ENCODE results near the gene ABI1.
"Not testable (repeated sequence)": the region's sequence is repeated elsewhere in the genome, so short reads cannot be mapped to it uniquely, and the experiment has no call there.

ABI1 gene

DNA sequence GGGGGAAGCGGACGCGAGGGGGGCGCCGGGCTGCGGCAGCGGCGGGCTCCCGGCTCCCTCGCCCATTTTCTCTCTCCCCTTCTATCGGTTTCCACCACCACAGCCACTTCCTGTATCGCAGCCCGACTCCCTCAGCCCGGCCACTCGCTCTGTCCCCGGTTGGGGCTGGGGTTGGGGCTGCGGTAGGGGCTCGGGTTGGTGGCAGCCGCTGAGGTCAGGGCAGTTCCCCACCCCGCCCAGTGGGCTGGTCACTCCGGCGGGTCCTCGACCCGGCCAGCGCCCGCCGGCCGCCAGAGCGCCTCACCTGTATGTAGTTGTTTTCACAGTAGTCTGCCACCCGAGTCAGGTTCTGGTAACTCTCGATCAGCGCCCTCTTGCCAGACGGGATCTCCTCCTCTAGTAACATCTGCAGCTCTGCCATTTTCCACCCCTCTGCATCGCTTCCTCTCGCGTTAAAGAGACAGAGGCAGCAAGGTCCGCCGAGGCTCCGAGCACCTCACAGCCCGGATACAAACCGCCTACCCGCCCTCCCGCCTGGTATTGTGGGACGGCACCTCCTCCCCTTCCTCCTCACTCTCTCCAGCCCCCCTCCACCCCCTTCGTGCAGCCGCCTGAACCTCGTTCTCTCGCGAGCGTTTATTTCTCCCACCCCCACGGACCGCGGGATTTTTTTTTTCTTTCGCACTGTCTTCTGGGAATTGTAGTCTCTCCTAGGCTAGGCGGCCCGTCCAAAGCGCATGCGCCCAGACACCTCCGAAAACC is at the start of gene ABI1:
Gene ABI1, minus strand, starts transcription at position 516 of the 762 bp plus-strand sequence. Its CDS starts 95 bp downstream, at position 421.
- DNase-seq (ENCODE audit: low spot score), result peak; percentile 97

DNA sequence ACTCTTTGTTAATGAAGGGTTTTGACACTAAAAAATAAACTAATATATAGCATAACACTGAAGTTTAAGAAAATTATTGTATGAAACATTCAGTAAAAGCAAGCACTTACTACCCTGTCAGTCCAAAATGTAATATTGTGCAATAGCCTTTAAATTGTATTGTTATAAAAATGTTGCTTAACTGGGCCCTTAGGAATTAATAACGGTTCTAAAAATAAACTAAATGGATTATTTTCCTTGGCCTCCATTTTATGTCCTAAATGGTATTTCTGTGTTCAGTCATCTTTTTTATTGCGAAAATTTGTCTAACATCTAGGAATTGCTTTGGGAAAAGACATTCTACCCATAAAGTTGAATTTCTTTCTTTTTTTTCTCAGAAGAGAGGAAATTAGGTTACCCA is 49.0 kb upstream of the ABI1 start:
- DNase-seq (ENCODE audit: low spot score), result no peak

DNA sequence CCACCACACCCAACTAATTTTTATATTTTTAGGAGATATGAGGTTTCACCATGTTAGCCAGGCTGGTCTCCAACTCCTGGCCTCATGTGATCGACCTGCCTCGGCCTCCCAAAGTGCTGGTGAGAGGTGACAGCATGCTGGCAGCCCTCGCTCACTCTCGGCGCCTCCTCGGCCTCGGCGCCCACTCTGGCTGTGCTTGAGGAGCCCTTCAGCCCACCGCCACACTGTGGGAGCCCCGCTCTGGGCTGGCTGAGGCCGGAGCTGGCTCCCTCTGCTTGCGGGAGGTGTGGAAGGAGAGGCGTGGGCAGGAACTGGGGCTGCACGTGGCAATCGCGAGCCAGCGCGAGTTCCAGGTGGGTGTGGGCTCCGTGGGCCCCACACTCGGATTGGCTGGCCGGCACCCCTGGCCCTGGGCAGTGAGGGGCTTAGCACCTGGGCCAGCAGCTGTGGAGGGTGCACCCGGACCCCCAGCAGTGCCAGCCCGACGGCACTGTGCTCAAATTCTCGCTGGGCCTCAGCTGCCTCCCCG is 44.6 kb upstream of the ABI1 start:
- DNase-seq (ENCODE audit: low spot score), result not testable (repeated sequence)

DNA sequence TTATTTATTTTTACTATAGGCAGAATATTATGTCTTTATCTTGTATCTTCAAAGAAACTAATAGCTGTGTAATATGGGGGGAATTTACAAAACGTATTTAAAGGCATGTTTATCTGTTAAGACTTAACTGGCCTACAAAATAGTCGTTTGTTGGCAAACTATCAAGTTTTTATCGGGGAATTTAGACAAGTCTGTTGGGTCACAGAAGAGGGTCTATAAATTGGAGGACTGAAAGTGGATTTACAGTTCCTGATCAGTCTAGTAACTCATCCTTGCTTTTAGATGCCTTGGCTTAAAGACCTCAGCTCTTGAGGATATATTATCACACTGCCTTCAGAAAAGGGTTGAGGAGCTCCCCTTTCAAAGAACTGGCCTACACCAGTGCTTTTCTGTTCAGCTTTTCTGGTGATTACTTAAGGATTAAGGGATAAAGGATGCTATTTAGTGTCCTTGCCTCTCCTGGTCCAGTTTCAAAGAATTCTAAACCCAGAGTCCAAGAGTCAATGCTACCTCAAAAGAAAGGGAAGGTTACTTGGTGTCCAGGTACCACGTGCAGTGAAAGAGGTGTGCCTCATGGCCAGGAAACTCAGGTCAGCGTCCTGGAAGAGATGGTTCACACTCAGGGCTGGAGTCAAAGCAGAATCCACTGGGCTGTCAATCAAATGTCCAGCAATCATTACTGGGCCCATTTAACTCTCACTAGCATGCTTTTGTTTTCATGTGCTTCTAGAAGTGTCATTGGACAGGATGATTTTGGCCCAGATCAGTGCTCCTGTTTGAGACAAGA is 42.9 kb upstream of the ABI1 start:
- no peak for DNase-seq (ENCODE audit: low spot score)

DNA sequence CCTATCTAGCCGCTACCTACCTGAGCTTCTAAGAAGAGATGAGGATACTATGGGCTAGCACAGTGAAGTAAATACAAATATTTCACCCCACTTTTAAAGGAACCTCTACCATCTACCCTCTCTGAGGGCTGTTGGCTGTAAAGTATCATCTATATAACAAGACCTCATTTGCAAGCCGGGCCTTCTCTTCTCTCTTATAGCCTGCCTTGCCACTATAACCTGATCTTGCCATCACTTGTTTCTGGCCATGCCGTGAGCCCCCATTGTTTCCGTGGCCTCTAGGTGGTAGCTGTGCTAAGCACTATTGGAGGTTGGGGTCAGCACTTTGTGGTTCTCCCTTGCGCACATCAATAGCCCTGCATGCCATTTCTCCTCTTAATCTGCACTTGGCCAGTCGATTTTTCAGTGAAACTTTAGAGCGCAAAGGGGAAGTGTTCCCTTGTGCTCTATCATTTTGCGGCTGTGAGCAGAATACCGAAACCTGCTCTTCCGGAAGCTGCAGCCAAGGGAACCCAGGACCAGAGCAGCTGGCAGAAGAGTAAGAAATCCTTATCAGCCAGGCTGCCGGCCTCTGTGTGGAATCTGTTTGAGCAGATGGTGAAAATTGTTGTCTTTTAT is 31.7 kb upstream of the ABI1 start:
- DNase-seq (ENCODE audit: low spot score), result not testable (repeated sequence)

DNA sequence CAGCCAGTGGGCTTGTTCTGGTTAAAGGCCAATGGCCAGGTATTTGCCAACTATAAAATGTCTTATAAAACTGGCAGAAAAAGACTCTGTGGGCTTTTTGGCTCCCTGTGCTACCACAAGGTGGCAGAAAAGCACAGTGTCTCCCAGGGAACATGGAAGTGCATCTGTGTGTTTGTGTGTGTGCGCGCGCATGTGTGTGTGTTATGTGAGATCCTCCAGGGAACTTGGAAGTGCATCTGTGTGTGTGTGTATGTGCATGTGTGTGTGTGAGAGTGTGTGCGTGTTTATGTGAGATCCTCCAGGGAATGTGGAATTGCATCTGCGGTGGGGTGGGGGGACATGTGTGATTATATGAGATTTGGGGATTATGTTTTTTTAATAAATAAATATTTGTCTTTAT is 30.2 kb upstream of the ABI1 start:
- DNase-seq (ENCODE audit: low spot score), result no peak

DNA sequence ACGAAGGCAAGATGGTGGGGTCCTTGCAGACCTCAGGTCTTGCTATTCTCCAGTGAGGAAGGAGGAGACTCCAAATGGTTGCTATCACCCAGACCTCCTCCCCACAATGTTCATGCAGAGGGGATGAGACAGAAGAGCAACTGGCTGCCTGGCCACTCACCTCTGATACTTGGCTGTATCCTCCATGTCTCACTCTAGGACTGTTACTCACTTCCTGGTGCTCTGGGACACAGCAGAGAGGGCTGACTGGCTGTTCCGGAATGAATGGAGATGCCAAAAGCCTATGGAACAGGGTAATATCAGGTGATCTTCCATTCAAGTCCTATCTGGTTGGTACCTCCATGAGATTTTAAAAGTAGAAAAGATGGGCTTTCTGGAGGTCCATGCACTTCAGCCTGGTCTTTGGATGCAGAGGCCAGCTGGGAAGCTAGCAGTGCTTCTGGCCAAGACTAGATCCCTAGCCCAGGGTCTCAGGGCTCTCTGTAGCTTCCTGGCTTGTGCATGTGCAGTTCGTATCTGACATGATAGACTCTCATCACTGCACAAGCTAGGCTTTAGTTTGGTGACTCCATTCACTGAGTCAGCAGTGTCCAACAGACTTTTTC is 27.0 kb upstream of the ABI1 start:
- no peak for DNase-seq (ENCODE audit: low spot score)

DNA sequence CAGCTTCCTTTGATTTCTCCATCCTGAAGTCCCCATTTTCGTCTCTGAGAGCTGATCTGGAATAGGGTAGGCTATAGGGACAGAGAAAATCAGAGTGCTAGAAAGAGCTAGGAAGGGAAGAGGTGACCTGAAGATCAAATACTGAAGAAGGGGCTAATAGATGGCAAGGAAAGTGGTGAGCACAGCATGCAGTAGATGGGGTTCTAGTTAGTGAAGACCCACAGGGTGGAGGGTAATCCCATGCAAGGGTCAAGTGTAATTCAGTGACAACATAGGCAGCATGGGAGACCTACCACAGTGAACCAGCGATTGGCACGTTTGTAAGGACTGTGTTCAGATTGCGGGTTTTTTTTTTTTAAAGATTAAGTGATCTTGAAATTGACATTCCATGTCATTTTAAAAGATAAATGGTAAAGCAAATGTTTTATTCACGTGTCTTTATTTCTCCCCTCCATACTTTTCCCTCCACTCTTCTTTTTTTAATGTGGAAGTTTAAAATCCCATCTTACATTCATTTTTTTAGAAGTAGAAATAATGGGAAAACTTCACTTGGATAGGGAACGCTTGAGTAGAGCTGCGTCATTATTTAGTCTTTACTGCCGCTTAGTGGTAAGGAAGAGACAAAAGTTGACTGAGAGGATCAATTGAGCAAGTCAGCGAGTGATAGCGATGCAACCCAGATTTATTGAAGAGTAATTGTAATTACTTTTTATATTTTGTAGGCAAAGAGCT is 21.0 kb upstream of the ABI1 start:
- no peak for DNase-seq (ENCODE audit: low spot score)

DNA sequence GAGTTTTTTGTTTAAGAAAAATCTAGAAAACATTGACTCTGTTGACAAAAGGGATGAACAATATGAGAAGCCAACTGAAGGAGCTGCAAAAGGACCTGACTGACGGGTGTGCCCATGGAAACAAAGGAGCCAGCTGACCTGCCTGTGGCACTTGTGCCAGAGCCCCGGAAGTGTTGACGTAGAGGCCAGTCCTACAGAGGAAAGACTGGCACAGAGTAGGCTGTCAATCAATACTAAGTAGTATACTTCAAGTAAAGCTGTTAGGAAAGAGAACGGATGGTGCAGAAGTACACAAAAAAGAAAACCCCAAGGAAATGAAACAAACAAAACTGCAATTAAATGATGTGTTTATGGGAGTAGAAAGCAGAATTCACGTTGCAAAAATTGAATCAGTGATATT is 19.0 kb upstream of the ABI1 start:
- DNase-seq (ENCODE audit: low spot score), result no peak

DNA sequence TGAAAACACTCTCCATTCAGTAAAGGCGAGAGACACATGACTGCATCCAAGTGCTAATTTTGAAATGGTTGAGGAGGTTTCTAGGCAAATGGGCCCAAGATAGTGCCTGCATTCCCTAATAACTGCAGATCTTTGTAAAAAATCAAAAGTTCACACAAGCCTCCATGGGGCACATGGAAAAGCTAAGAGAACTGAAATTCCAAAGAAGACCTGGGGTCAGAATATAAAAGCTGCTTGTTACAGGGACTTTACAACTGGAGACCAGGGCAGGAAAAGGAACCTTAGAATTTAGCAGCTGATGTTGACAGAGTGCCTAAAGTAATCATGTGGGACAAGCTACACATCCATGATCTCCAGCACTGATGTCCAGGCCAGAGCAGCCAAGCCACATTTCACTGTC is 10.0 kb upstream of the ABI1 start:
- no peak for DNase-seq (ENCODE audit: low spot score)

DNA sequence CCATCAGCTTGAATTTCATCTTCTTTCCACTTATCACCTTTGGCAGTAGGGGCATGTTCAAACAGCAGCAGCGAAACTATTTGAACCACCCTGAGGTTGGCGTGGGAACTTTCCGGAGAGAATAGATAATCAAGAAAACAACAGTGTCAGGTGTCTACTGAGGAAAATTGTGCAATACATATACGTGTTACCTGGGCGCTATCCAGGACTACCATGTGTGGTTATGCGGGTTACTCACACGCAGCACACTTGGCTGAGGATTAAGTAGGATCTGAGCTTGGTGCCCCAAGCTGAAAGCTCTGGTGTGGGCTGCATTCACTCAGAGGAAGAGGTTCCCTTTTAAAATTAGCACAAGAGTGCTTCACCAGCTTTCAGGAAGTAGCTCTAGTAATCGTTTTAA is 8.8 kb upstream of the ABI1 start:
- no peak for DNase-seq (ENCODE audit: low spot score)

DNA sequence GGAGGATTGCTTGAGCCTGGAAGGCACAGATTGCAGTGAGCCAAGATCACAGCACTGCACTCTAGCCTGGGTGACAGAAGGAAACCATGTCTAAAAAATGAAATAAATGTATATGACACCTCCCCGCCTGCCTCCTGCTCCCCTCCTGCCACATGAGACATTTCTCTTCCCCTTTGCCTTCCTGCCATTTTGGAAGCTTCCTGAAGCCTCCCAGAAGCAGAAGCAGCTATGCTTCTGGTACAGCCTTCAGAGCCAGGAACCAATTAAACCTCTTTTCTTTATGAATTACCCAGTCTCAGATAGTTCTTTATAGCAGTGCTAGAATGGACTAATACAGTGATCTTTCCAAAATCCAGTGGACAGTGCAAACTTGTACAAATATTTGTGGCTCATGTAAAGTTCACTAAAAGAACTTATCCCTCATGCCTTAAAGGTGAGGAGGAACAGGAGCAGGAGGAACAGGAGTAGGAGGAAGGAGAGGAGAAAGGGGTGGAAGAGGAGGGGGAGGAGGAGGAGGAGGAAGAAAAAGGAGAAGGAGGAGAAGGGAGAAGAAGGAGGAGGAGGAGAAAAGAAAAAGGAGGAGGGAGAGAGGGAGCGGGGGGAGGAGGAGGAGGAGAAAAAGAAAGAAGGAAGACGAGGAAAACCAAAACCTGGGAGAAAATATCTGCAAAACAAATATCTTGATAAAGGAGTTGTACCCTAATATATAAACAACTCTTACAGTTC is 2.8 kb upstream of the ABI1 start:
- DNase-seq (ENCODE audit: low spot score), result no peak

DNA sequence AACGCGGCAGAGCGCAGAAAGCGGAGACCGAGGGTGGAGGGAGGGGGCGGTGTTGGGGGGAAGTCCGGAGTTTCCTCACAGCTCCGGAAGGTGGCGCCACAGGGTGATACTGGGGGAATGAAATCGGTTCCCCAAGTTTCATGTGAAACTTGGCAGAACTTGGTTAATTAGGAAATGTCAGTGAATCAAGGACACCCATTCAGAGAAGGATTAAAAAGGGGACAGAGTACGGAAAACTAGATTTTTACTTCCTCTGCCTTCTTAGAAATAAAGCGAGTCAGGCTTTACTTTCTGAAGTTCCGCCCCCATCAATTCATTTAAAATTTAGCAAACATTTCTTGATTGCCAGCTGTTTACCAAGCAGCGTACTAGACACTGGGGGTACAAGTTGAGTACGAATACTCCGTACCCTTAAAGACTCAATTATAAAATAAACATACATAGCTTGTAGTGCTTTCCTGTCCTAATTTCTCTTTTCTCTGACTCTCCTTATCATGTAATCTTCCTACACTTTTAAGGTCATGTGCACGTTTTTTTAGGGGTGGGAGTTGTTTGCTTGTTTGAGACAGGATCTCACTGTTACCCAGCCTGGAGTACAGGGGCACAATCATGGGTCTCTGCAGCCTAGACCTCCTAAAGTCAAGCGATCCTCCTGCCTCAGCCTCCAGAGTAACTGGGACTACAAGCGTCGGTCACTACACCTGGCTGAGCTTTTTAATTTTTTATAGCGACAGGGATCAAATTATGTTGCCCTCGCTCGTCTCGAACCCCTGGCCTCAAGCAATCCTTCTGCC is 644 bp upstream of the ABI1 start:
- DNase-seq (ENCODE audit: low spot score), result no peak

DNA sequence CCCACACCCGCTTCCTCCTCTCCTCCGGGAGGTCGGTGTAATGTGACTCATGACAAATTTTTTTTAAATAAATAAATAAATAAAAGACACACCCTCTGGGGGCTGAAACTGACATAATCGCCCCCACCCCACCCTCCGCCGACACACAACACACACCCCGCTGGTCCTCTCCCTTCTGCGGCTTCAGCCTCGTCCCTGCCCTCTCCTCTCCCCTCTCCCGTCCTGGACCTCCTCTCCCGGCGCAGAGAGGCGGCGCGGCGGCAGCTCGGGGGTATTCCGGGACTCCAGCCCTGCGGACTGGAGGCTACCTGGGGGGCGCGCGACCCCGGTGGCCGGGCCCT is 686 bp downstream of the ABI1 start:
- DNase-seq (ENCODE audit: low spot score), result peak; percentile 83

DNA sequence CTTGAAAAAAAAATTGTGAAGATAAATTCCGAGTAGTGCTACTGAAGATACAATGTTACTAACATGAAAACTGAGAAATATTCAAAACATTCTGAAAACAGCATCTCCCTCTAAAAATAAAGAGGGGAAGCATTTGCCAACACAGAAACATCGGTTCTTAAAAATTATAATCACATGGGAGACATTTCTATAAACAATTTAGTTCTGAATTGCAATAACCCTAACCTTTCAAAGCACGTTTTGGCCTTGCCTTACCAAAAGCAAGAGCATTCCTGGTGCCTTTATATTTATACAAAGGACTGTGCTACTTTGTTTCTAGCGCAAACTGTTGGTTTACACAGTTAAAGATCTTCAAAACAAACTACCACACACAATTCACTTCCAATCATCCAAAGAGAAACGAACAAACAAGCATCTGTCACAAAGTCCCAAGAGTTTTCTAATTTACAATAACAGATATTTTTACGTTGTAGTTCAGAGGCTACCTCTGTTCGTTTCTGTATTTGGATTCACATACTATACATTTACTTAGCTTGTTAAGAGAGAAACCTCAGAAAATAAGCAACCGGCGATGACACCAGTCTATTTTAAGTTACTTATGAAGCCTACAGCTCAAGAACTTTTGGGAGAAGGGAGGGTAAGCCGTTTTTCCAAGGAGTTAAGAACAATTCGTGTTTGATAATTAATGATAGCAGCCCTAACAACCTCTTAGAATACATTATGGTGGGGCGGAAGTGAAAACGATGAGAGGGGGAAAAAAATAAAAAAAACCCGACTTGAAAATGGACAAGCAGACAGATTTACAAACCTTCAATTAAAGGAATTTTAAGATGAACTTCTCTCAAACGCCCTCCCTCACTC is 1.3 kb downstream of the ABI1 start:
- DNase-seq (ENCODE audit: low spot score), result no peak

DNA sequence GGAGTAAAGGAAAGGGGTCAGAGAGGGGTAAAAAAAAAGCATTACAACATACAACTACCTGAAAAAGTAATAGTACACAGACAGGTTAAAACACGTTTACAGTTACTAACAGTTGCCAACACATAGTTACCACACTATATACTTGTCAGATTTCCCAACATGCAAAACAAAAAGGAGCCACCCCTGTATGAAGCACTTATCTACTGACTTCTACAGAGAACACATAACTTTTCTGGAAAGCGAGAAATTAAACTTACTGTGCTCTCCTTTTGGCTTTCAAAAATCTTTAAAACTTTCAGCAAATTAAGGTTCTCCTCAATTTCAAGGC is 2.1 kb downstream of the ABI1 start:
- no peak for DNase-seq (ENCODE audit: low spot score)

DNA sequence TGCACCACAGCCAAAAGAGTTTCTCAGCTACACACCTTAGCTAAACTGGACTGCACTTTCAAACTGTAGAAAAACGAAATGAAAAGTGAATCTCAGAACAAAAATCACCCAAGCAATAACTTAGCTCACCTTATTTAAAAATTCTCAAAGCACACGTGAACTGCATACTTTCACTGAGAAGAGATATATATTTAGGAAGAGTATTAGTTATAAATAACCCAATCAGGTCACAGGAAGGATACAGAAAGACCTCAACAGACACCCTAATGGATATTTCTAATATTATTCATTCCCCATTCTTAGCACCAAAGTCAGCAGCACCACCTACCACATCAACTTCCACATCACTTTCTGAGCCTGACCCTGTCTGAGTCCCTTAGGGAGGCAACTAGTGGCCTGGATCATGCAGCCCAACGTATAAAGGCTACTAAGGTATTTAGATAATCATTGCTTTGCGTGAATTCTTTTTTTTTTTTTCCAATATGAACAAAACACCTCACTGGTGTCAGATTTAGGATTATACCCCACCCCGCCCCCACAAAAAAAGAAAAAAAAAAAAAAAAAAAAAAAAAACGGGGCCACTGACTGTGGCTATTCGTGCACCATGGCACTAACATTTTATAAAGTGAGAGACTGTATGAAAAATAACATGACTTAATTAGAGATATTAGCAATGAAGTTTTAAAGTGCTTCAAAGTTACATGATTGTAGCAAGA is 2.6 kb downstream of the ABI1 start:
- DNase-seq (ENCODE audit: low spot score), result no peak

DNA sequence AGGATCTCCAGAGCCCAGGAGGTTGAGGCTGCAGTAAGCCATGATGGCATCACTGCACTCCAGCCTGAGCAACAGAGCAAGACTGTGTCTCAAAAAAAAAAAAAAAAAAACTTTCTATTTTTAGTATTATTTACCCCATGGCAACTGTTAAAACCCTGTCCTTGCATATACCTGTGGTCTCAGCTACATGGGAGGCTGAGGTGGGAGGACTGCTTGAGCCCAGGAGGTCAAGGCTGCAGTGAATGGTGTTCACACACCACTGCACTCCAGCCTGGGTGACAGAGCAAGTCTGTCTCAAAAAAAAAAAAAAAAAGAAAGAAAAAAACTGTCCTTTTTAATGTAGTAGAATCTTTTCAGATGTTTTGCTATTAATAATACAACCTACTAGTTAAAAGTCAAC is 3.2 kb downstream of the ABI1 start:
- DNase-seq (ENCODE audit: low spot score), result not testable (repeated sequence)

DNA sequence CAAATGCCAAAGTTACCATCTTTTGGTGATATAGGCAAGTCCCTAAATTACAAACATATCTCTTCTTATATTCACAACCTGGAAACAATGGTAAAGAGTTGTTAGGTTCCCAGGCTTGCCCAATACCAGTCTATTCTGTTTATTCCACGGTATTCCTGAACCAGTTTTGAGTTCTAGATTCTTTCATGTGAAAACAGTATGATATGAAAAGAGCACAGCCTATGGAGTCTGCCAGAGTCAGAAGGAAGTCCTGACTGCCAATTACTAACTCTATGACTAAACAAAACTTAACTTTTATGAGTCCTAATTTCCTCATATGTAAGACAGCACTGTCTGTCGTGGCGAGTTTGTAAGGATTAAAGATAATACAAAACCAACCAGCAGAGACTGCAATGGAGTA is 5.6 kb downstream of the ABI1 start:
- DNase-seq (ENCODE audit: low spot score), result no peak

Measured in left forelimb (tissue), 1 donor.